ENCODE measurements around the gene TOR1AIP1. TPM values are rescaled to one million over a fixed set of nuclear protein-coding genes. Genes with fewer than 3 reads are reported as not detected.

Gene TOR1AIP1
- total and polyA plus RNA-seq, 3 donors from 2014 or later = 62.7 to 72.3 (median 63.7) TPM

GRCh38 chr1:179917601-179918429, 35.7 kb downstream of the TOR1AIP1 start:
- Histone ChIP-seq H3K36me3 (ENCODE audit: low read depth, missing control alignments) (no peaks in the 10 kb centered on the region), H3K9me3 (no peaks in the 10 kb centered on the region), H3K4me3 (no peak overlapping the region), H3K27me3 (no peaks in the 10 kb centered on the region), H3K27ac (no peak overlapping the region), H3K4me1 (no peaks in the 10 kb centered on the region)
- WGBS, 2 donors = 72 to 77% methylated on average over 10 of the region's 10 CpGs
- no peak for DNase-seq
- intact Hi-C loops (cut with DNase I; ENCODE audit: low total_unique reads) = no loop called here
- TF ChIP-seq CTCF (IDR thresholded peaks at IDR 0.05) (no peak), POLR2A (IDR thresholded peaks at IDR 0.05) (no peak)

- 50 to 65% methylated on average over 1 of the region's 1 CpG for WGBS, 2 donors
- TF ChIP-seq CTCF (IDR thresholded peaks at IDR 0.05) (no peak), POLR2A (IDR thresholded peaks at IDR 0.05) (no peak)
- H3K36me3 ChIP-seq (ENCODE audit: low read depth, missing control alignments) = no peaks in the 10 kb centered on the region
- H3K27ac ChIP-seq = no peak overlapping the region
- H3K4me3 ChIP-seq = no peak overlapping the region
- intact Hi-C loops (cut with DNase I; ENCODE audit: low total_unique reads) = no loop called here
- H3K4me1 ChIP-seq = no peaks in the 10 kb centered on the region
- no peaks in the 10 kb centered on the region for H3K9me3 ChIP-seq
- H3K27me3 ChIP-seq = no peaks in the 10 kb centered on the region
- DNase-seq = no peak
Observed at GRCh38 chr1:179921472-179921871, 39.4 kb downstream of the TOR1AIP1 start.

- Histone ChIP-seq H3K4me1 (no peaks in the 10 kb centered on the region), H3K27ac (no peak overlapping the region), H3K36me3 (ENCODE audit: low read depth, missing control alignments) (no peaks in the 10 kb centered on the region), H3K4me3 (no peak overlapping the region), H3K9me3 (no peaks in the 10 kb centered on the region), H3K27me3 (no peaks in the 10 kb centered on the region)
- intact Hi-C loops (cut with DNase I; ENCODE audit: low total_unique reads) = no loop called here
- TF ChIP-seq CTCF (IDR thresholded peaks at IDR 0.05) (no peak), POLR2A (IDR thresholded peaks at IDR 0.05) (no peak)
- 73 to 75% methylated on average over 8 of the region's 8 CpGs for WGBS, 2 donors
- DNase-seq = no peak
Observed at GRCh38 chr1:179921981-179922872, 40.1 kb downstream of the TOR1AIP1 start.

GRCh38 chr1:179923029-179923428, 40.9 kb downstream of the TOR1AIP1 start:
- TF ChIP-seq POLR2A (IDR thresholded peaks at IDR 0.05) = no peak
- no peak for TF ChIP-seq CTCF (IDR thresholded peaks at IDR 0.05)

More at GRCh38 chr1:179923029-179923428, 40.9 kb downstream of the TOR1AIP1 start:
- Histone ChIP-seq H3K27ac (no peak overlapping the region), H3K9me3 (no peaks in the 10 kb centered on the region), H3K27me3 (no peaks in the 10 kb centered on the region), H3K4me1 (no peaks in the 10 kb centered on the region), H3K4me3 (no peak overlapping the region), H3K36me3 (ENCODE audit: low read depth, missing control alignments) (no peaks in the 10 kb centered on the region)
- DNase-seq = no peak
- intact Hi-C loops (cut with DNase I; ENCODE audit: low total_unique reads) = no loop called here

Data from testis (tissue), 3 donors.